Karpas-422 (cell line): ENCODE measurements around the gene S100A11. TPM values are rescaled to one million over a fixed set of nuclear protein-coding genes. Genes with fewer than 3 reads are reported as not detected.

Source experiments
- DNase-seq: peaks from one replicate; pipeline ENCODE4 v3.0.0-alpha.2; 2015
- H2AFZ ChIP-seq: fragments of 200-600 bp; sonication (generic); 2 replicates; pipeline ENCODE4 v1.6.1; 2014; ENCODE audit warnings: antibody characterized with exemption, low read length, mixed read lengths
- H3K27ac ChIP-seq: fragments of 200-600 bp; sonication (generic); 2 replicates; pipeline ENCODE4 v1.5.1; 2014; ENCODE audit warnings: mild to moderate bottlenecking, low read length, moderate library complexity
- H3K27me3 ChIP-seq: fragments of 200-600 bp; sonication (generic); 2 replicates; pipeline ENCODE4 v1.6.1; 2014; ENCODE audit warnings: low read length, mixed read lengths
- H3K36me3 ChIP-seq: fragments of 200-600 bp; sonication (generic); 2 replicates; pipeline ENCODE4 v1.6.1; 2014; ENCODE audit warnings: low read length, mixed read lengths; ENCODE audit not compliant: insufficient read depth
- H3K4me1 ChIP-seq: fragments of 200-600 bp; sonication (generic); 2 replicates; pipeline ENCODE4 v1.6.1; 2014; ENCODE audit warnings: mild to moderate bottlenecking, low read length, mixed read lengths
- H3K4me2 ChIP-seq: fragments of 200-600 bp; sonication (generic); 2 replicates; pipeline ENCODE4 v1.6.1; 2014; ENCODE audit warnings: low read length, low read depth, mild to moderate bottlenecking; ENCODE audit not compliant: poor library complexity, severe bottlenecking
- H3K4me3 ChIP-seq: fragments of 200-600 bp; sonication (generic); 2 replicates; pipeline ENCODE4 v1.5.1; 2014; ENCODE audit warnings: mild to moderate bottlenecking, antibody characterized with exemption, low read length, mixed read lengths
- H3K79me2 ChIP-seq: fragments of 200-600 bp; sonication (generic); 2 replicates; pipeline ENCODE4 v1.6.1; 2014; ENCODE audit warnings: mild to moderate bottlenecking, low read length, mixed read lengths
- H3K9ac ChIP-seq: fragments of 200-600 bp; sonication (generic); 2 replicates; pipeline ENCODE4 v1.6.0; 2014; ENCODE audit warnings: low read length
- H3K9me2 ChIP-seq: fragments of 200-600 bp; sonication (generic), shearing (Covaris generic); replicated peaks from 2 replicates; pipeline ENCODE4 v1.6.0; 2014; ENCODE audit warnings: mild to moderate bottlenecking, low read length, moderate library complexity; ENCODE audit not compliant: insufficient read depth
- H3K9me3 ChIP-seq: fragments of 300-700, 200-600 bp; sonication (generic); 2 replicates; pipeline ENCODE4 v1.6.1; 2014; ENCODE audit warnings: low read length, mixed read lengths
- H4K20me1 ChIP-seq: fragments of 200-600 bp; sonication (generic); 2 replicates; pipeline ENCODE4 v1.6.1; 2014; ENCODE audit warnings: mild to moderate bottlenecking, antibody characterized with exemption, low read length, low read depth; ENCODE audit not compliant: insufficient read depth
- total RNA-seq: library from RNA; depleted of rRNA; stranded (reverse); fragments of >200 nt; shearing (Covaris generic); gene quantifications from 2 replicates; pipeline ENCODE4 v1.2.3, GENCODE V29; 2014; ENCODE audit warnings: low replicate concordance

The S100A11 gene
- total RNA-seq, 1 experiment from 2014 or later: 155 TPM

DNA sequence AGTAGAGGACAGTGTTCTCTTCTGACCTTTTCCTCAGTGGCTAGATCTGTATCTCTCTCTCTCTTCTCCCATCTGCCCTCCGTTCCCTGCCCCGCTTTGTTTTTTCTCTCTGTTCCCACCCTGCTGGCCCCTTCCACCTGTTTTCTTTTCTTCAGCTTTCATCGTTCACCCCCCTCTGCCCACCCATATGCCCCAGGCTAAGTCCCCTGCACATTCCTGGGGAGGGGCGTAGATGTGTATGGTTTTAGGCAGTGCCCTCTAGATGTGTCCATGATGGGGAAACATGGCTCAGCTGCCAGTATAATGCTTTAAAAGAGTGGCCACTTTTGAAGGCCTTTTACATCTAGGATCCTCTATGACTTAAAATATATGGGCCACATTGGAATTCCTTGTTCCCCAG lies 13.6 kb downstream of the S100A11 start:
- no peak overlapping the region for H2AFZ ChIP-seq
- H3K79me2 ChIP-seq: no peaks in the 10 kb centered on the region
- no peaks in the 10 kb centered on the region for H3K9me2 ChIP-seq
- H3K4me1 ChIP-seq: no peaks in the 10 kb centered on the region
- H3K4me3 ChIP-seq: no peak overlapping the region
- no peaks in the 10 kb centered on the region for H4K20me1 ChIP-seq
- no peaks in the 10 kb centered on the region for H3K36me3 ChIP-seq
- no peak overlapping the region for H3K9ac ChIP-seq
- H3K27me3 ChIP-seq: no peaks in the 10 kb centered on the region
- no peak overlapping the region for H3K27ac ChIP-seq
- H3K4me2 ChIP-seq: no peak overlapping the region
- no peaks in the 10 kb centered on the region for H3K9me3 ChIP-seq
- no peak for DNase-seq

DNA sequence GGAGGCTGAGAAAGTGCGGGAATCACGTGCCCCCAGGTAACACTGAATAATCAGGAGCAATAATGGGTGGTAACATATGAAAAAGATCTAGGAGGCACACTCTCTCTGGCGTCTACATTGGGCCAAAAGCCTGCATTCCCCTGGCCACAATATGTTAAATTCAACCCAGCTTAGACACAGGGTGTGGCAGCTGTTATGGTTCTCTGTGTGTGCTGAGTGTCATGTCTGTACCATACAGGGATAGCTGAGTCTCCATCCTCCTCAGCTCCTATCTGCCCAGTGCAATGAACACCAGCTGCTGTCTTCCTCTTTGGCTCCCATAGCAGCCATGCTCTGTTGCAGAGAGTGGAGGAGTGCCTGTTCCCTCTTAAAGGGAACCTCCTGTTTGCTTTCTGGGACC lies 14.3 kb downstream of the S100A11 start:
- H4K20me1 ChIP-seq: no peaks in the 10 kb centered on the region
- no peaks in the 10 kb centered on the region for H3K79me2 ChIP-seq
- no peaks in the 10 kb centered on the region for H3K9me2 ChIP-seq
- H3K4me2 ChIP-seq: no peak overlapping the region
- DNase-seq: no peak
- H2AFZ ChIP-seq: no peak overlapping the region
- no peaks in the 10 kb centered on the region for H3K27me3 ChIP-seq
- no peak overlapping the region for H3K27ac ChIP-seq
- H3K9ac ChIP-seq: no peak overlapping the region
- no peak overlapping the region for H3K4me3 ChIP-seq
- H3K36me3 ChIP-seq: no peaks in the 10 kb centered on the region
- H3K9me3 ChIP-seq: no peaks in the 10 kb centered on the region
- H3K4me1 ChIP-seq: no peaks in the 10 kb centered on the region

DNA sequence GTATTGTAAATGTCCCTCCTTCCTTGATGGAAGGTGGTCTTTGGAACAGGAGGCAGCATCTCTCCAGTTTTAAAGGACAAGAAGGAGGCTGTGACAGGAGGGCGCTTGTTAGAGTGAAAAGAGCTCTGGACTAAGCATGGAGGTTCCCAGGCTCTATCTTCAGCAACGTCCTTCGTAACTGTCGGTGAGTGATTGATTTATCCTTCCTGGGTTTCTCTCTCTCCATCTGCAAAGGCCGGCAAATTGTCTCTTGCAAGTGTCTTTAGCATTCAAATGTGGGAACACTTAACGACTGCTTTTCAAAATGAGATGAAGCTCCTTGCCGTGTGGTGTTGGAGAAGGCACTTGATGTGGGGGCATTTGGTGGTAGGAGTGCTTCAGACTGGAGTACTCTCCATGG lies 15.2 kb downstream of the S100A11 start:
- H4K20me1 ChIP-seq: no peaks in the 10 kb centered on the region
- DNase-seq: no peak
- H3K36me3 ChIP-seq: no peaks in the 10 kb centered on the region
- H3K9me3 ChIP-seq: no peaks in the 10 kb centered on the region
- H3K9me2 ChIP-seq: no peaks in the 10 kb centered on the region
- H3K79me2 ChIP-seq: no peaks in the 10 kb centered on the region
- no peak overlapping the region for H3K27ac ChIP-seq
- no peak overlapping the region for H2AFZ ChIP-seq
- H3K27me3 ChIP-seq: no peaks in the 10 kb centered on the region
- H3K4me1 ChIP-seq: no peaks in the 10 kb centered on the region
- H3K9ac ChIP-seq: no peak overlapping the region
- H3K4me3 ChIP-seq: no peak overlapping the region
- no peak overlapping the region for H3K4me2 ChIP-seq

DNA sequence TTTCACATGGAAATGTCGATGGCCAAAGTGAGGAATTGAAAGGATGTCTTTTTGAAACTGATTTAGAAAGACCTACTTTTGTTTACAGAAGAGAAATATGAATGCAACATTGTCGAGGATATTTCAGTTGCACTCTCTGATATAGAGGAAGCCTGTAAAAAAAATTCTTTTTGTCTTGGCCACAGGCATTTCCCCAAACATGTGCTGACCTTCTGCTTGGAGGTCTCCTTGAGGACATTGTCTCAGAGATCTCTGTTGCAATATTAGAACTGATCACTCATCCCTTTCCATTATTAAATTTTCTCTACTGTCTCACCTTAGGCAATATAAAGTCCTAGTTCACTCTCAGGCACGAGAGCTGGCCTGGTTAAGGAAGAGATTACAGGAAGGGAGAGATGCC lies 16.0 kb downstream of the S100A11 start:
- Histone ChIP-seq H3K4me2 (no peak overlapping the region), H3K79me2 (no peaks in the 10 kb centered on the region), H3K27ac (no peak overlapping the region), H3K36me3 (no peaks in the 10 kb centered on the region), H3K9me2 (no peaks in the 10 kb centered on the region), H2AFZ (no peak overlapping the region), H4K20me1 (no peaks in the 10 kb centered on the region), H3K27me3 (no peaks in the 10 kb centered on the region), H3K9me3 (no peaks in the 10 kb centered on the region), H3K9ac (no peak overlapping the region), H3K4me1 (no peaks in the 10 kb centered on the region), H3K4me3 (no peak overlapping the region)
- DNase-seq: no peak

DNA sequence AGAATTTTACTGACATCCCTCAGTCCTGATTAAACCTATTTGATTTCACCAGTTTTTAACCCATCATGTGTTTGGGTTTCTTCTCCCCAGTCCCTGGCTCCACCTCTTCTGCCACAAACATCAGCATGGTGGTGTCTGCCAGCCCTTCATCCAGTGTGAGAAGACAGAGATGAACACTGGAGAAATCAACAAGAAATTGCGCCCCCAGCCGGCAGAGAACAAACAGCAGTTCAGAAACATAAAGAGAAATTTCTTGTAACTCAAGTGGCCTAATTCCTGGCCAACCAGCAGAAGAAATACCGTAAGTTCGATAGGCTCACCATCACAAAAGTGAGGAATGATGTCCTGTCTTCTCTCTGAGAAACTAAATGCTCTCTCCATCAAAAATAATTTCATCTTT lies 18.3 kb downstream of the S100A11 start:
- Histone ChIP-seq H3K27ac (no peak overlapping the region), H4K20me1 (no peaks in the 10 kb centered on the region), H3K4me2 (no peak overlapping the region), H2AFZ (no peak overlapping the region), H3K9me3 (no peaks in the 10 kb centered on the region), H3K9me2 (no peaks in the 10 kb centered on the region), H3K9ac (no peak overlapping the region), H3K27me3 (no peaks in the 10 kb centered on the region), H3K4me3 (no peak overlapping the region), H3K79me2 (no peaks in the 10 kb centered on the region), H3K4me1 (no peaks in the 10 kb centered on the region), H3K36me3 (no peaks in the 10 kb centered on the region)
- peak; percentile 79 for DNase-seq

DNA sequence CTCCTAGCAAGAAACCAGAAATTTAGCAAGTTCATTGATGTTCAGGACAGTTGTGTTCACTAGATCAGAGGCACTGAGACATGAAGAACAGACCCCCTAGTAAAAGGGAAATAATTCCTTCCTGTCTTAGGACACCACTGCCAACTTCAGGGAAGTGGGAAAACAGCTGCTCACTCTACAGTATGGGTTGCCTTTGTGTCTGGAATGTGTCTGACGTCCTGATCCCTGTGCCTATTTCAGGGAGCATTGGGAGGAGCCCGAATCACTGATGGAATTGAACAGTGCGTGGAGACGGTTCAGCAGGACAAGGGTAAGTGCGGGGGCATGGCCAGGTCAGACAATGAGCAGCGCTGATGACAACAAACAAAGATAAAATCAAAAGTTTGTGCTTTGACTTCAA lies 21.0 kb downstream of the S100A11 start:
- no peak for DNase-seq
- Histone ChIP-seq H3K27ac (no peak overlapping the region), H4K20me1 (no peaks in the 10 kb centered on the region), H3K4me3 (no peak overlapping the region), H3K9me3 (no peaks in the 10 kb centered on the region), H3K27me3 (no peaks in the 10 kb centered on the region), H3K9me2 (no peaks in the 10 kb centered on the region), H3K4me2 (no peak overlapping the region), H3K9ac (no peak overlapping the region), H2AFZ (no peak overlapping the region), H3K36me3 (no peaks in the 10 kb centered on the region), H3K4me1 (no peaks in the 10 kb centered on the region), H3K79me2 (no peaks in the 10 kb centered on the region)

DNA sequence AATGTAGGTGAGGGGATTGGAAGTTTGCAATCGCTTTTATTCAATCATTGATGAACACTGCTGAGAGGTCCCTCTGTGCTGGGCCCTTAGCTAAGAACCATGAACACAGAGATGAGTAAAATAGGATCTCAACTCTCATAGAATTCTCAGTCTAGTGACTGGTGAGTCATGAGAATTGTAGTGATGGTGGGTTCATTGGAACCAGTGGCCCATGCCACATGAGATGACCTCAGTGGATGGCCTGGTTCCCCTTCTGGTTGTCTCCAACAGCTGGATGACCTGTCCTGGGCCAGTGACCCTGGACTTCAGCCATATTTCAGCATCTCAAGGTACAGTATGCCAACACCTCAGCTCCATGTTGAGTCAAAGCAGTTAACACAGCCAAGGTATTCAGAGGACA lies 21.9 kb downstream of the S100A11 start:
- no peaks in the 10 kb centered on the region for H3K9me2 ChIP-seq
- no peaks in the 10 kb centered on the region for H3K4me1 ChIP-seq
- no peaks in the 10 kb centered on the region for H3K36me3 ChIP-seq
- DNase-seq: no peak
- no peaks in the 10 kb centered on the region for H3K9me3 ChIP-seq
- H4K20me1 ChIP-seq: no peaks in the 10 kb centered on the region
- H3K4me3 ChIP-seq: no peak overlapping the region
- H3K27me3 ChIP-seq: no peaks in the 10 kb centered on the region
- no peak overlapping the region for H3K9ac ChIP-seq
- H2AFZ ChIP-seq: no peak overlapping the region
- no peak overlapping the region for H3K4me2 ChIP-seq
- H3K27ac ChIP-seq: no peak overlapping the region
- H3K79me2 ChIP-seq: no peaks in the 10 kb centered on the region

DNA sequence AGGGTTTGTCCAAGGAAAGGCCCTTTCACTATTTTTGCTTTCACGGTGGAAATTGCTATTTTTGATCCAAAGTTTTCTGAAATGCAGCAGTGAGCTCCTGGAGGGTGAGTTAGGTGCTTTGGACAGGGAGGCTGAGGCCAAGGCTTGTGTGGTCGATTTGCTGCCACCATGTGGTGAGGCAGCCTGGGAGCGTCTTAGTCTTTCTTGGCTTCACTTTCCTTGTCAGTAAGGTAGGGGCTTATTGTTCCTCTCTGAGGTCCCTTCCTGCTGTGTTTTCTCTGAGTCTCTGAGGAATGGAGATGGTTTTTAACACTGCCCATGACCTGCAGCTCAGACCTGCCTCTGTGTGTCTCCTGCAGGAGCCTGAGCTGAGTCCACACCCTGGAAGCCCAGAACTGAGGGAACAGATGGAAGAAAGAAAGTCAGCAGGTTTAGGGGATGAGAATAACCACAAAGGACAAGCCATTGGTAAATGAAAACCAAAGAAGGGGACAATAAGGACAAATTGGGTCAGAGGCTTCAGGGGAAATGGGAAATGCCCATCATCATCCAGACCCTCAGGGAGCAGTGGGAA lies 23.1 kb downstream of the S100A11 start:
- no peaks in the 10 kb centered on the region for H3K9me3 ChIP-seq
- no peaks in the 10 kb centered on the region for H3K79me2 ChIP-seq
- no peaks in the 10 kb centered on the region for H3K27me3 ChIP-seq
- H3K9ac ChIP-seq: no peak overlapping the region
- DNase-seq: peak; percentile 77
- no peak overlapping the region for H3K4me3 ChIP-seq
- no peaks in the 10 kb centered on the region for H4K20me1 ChIP-seq
- no peaks in the 10 kb centered on the region for H3K4me1 ChIP-seq
- H3K27ac ChIP-seq: no peak overlapping the region
- no peak overlapping the region for H3K4me2 ChIP-seq
- H2AFZ ChIP-seq: no peak overlapping the region
- H3K36me3 ChIP-seq: no peaks in the 10 kb centered on the region
- H3K9me2 ChIP-seq: no peaks in the 10 kb centered on the region

DNA sequence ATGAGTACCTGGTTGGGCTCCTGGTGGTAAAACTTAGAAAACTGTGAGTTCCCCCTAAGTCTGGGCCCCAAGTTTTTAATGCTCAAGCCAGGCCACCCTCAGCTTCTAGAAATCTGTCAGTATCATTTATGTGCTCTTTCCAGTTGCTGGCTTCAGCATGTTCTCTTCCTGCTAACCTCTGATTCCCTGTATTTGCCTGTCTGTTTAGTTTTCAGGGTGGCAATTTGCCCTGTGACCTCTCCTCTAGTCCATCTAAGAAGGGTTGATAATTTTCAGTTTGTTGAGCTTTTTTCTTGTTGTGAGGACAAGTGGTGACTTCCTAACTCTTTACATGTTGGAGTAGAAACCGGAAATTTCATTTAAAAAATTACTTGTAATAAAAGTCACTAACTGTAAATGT lies 27.1 kb downstream of the S100A11 start:
- Histone ChIP-seq H3K4me3 (no peak overlapping the region), H3K4me1 (no peaks in the 10 kb centered on the region), H3K27me3 (no peaks in the 10 kb centered on the region), H2AFZ (no peak overlapping the region), H3K9me3 (no peaks in the 10 kb centered on the region), H3K4me2 (no peak overlapping the region), H3K27ac (no peak overlapping the region), H3K79me2 (no peaks in the 10 kb centered on the region), H3K9me2 (no peaks in the 10 kb centered on the region), H3K9ac (no peak overlapping the region), H3K36me3 (no peaks in the 10 kb centered on the region), H4K20me1 (no peaks in the 10 kb centered on the region)
- no peak for DNase-seq
